HepG2 (cell line): ENCODE measurements around the gene CPSF7.

Experiments used
- ATF1 ChIP-seq: IDR thresholded peaks from 2 replicates; pipeline ENCODE4 v1.6.1; 2016; ENCODE audit warnings: mild to moderate bottlenecking, control low read depth
- EZH2 ChIP-seq: conservative IDR thresholded peaks from 2 replicates; pipeline ENCODE4 v1.6.1; 2012; ENCODE audit warnings: mild to moderate bottlenecking, low read depth, low read length, moderate library complexity
- HIVEP1 ChIP-seq: sonication (generic); formaldehyde crosslinking; IDR thresholded peaks from 2 replicates; pipeline ENCODE4 v1.4.0; 2020; ENCODE audit warnings: mild to moderate bottlenecking, missing genetic modification reagents
- RAD21 ChIP-seq: fragments of 450-650 bp; formaldehyde crosslinking; IDR thresholded peaks from 2 replicates; pipeline ENCODE4 v1.5.0; 2020; ENCODE audit warnings: mild to moderate bottlenecking
- ZNF264 ChIP-seq: sonication (generic); formaldehyde crosslinking; IDR thresholded peaks from 2 replicates; pipeline ENCODE4 v1.4.0; 2020; ENCODE audit warnings: missing genetic modification reagents
- ZNF556 ChIP-seq: sonication (generic); formaldehyde crosslinking; IDR thresholded peaks from 2 replicates; pipeline ENCODE4 v1.4.0; 2020; ENCODE audit warnings: mild to moderate bottlenecking, missing genetic modification reagents, borderline replicate concordance
- TF ChIP-seq, protein P1 (sequence below): sonication (generic); formaldehyde crosslinking; IDR thresholded peaks from 2 replicates; pipeline ENCODE4 v1.4.0; 2020; ENCODE audit warnings: missing genetic modification reagents

GRCh38 chr11:61472282-61472681, 42.5 kb upstream of the CPSF7 start:
- TF ChIP-seq ZNF556 (CRISPR knock-in tag), result no peak
- TF ChIP-seq, protein P1, sequence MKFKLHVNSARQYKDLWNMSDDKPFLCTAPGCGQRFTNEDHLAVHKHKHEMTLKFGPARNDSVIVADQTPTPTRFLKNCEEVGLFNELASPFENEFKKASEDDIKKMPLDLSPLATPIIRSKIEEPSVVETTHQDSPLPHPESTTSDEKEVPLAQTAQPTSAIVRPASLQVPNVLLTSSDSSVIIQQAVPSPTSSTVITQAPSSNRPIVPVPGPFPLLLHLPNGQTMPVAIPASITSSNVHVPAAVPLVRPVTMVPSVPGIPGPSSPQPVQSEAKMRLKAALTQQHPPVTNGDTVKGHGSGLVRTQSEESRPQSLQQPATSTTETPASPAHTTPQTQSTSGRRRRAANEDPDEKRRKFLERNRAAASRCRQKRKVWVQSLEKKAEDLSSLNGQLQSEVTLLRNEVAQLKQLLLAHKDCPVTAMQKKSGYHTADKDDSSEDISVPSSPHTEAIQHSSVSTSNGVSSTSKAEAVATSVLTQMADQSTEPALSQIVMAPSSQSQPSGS, result no peak
- TF ChIP-seq RAD21 (CRISPR knock-in tag), result no peak
- no peak for TF ChIP-seq ZNF264
- TF ChIP-seq ATF1 (CRISPR knock-in tag), result no peak
- TF ChIP-seq EZH2, result no peak
- no peak for TF ChIP-seq HIVEP1 (CRISPR knock-in tag)
